Left renal pelvis (tissue), 4 donors: ENCODE measurements around the gene TMEM161A. TPM values are rescaled to one million over a fixed set of nuclear protein-coding genes. Genes with fewer than 3 reads are reported as not detected.

Source experiments
- polyA plus RNA-seq, 4 donors: library from polyadenylated mRNA; unstranded; fragments of 120-200 nt; gene quantifications; one replicate each; pipeline ENCODE4 v1.2.1, GENCODE V29; 2013; ENCODE audit not compliant: insufficient read length in 4 of 4

Gene TMEM161A
- polyA plus RNA-seq, 4 donors = 17.6 to 44.6 (median 27.1) TPM

Other genes starting within 250 kb of the TMEM161A start
- gene CERS1, start 242.3 kb downstream of the TMEM161A start, polyA plus RNA-seq = 1 to 10 TPM; 6.3 to 8.3 (median 6.7) TPM
- gene COPE, start 219.1 kb downstream of the TMEM161A start, polyA plus RNA-seq = 100 to 1,000 TPM in 2 of 4 donors, 10 to 100 TPM in 2; 86.5 to 125 (median 98.0) TPM
- 10 to 100 TPM; 33.4 to 51.5 (median 41.4) TPM for gene DDX49, start 218.8 kb downstream of the TMEM161A start, polyA plus RNA-seq
- 10 to 100 TPM; 44.3 to 77.7 (median 51.1) TPM for gene HOMER3, start 197.3 kb downstream of the TMEM161A start, polyA plus RNA-seq
- gene SUGP2, start 105.0 kb downstream of the TMEM161A start, polyA plus RNA-seq = 100 to 1,000 TPM in 2 of 4 donors, 10 to 100 TPM in 2; 78.4 to 133 (median 90.7) TPM
- 10 to 100 TPM; 29.8 to 44.4 (median 35.1) TPM for gene ARMC6, start 104.9 kb downstream of the TMEM161A start, polyA plus RNA-seq
- gene SLC25A42, start 74.5 kb downstream of the TMEM161A start, polyA plus RNA-seq = 10 to 100 TPM; 13.0 to 26.7 (median 16.8) TPM
- gene MEF2B, start 31.8 kb upstream of the TMEM161A start, polyA plus RNA-seq = 1 to 10 TPM; 1.2 to 3.3 (median 1.6) TPM
- gene BORCS8, start 53.7 kb upstream of the TMEM161A start, polyA plus RNA-seq = 10 to 100 TPM; 13.3 to 24.9 (median 14.0) TPM
- 10 to 100 TPM; 35.3 to 95.2 (median 58.2) TPM for gene RFXANK, start 53.8 kb upstream of the TMEM161A start, polyA plus RNA-seq
- 10 to 100 TPM; 10.3 to 16.0 (median 13.3) TPM for gene NR2C2AP, start 64.9 kb upstream of the TMEM161A start, polyA plus RNA-seq
- under 1 TPM; 0.04 to 0.14 (median 0.06) TPM for gene NCAN, start 73.5 kb upstream of the TMEM161A start, polyA plus RNA-seq
- 1 to 10 TPM in 3 of 4 donors, under 1 TPM in 1; 0.87 to 3.8 (median 2.5) TPM for gene TM6SF2, start 134.8 kb upstream of the TMEM161A start, polyA plus RNA-seq
- gene SUGP1, start 182.0 kb upstream of the TMEM161A start, polyA plus RNA-seq = 10 to 100 TPM; 34.7 to 63.1 (median 56.2) TPM
- 10 to 100 TPM; 37.2 to 82.5 (median 49.6) TPM for gene MAU2, start 182.4 kb upstream of the TMEM161A start, polyA plus RNA-seq